ENCODE data around the gene YIPF6.
"Not testable (repeated sequence)": the region's sequence is repeated elsewhere in the genome, so short reads cannot be mapped to it uniquely, and the experiment has no call there.

YIPF6 gene

DNA sequence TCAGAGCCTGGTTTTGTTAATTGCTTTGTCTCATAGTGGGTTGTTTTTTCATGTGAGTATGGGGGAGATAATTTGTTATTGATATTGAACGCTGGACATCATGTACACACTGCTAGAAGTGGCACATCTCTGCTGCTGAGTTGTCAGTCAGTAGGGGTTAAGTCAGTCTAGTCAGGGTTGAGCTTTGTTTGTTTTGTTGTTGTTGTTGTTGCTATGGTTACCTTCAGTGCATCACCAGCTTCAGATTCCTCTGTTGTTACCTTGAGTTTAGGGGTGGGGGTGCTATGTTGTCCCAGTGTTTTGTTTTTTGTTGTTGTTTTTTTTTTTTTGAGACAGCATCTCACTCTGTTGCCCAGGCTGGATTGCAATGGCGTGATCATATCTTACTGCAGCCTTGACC, 9.9 kb downstream of the YIPF6 start:
- no peak for DNase-seq

DNA sequence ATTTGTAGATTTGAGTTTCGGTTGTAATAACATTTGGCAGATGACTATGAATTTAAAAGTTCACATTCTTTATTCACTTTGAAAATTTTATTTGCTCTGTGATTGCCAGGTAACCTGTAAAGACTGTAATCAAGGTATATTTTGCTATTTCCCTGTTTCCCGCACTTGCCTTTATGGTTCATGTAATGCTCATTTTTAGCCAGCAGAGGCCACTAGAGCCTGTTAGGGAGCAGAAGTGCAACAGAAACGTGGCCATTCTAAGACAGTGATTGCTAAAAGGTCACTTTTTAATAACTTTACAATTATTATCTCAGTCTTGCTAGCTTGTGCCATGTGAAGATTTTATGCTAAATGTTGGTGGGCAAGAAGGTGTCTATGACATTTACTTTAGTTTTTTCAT, 12.4 kb downstream of the YIPF6 start:
- peak; percentile 64 to 71 (median 68) for DNase-seq

DNA sequence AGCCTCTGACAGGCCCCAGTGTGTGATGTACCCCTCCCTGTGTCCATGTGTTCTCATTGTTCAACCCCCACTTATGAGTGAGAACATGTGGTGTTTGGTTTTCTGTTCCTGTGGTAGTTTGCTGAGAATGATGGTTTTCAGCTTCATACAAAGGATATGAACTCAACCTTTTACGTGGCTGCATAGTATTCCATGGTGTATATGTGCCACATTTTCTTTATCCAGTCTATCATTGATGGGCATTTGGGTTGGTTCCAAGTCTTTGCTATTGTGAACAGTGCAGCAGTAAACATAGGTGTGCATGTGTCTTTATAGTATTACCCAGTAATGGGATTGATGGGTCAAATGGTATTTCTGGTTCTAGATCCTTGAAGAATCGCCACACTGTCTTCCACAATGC, 25.8 kb downstream of the YIPF6 start:
- DNase-seq, result not testable (repeated sequence)

GRCh38 chrX:68532831-68533533, 34.1 kb downstream of the YIPF6 start:
- DNase-seq, result no peak

GRCh38 chrX:68533656-68534055, 34.8 kb downstream of the YIPF6 start:
- peak in 1 of 3 donors; percentile 11 for DNase-seq

DNA sequence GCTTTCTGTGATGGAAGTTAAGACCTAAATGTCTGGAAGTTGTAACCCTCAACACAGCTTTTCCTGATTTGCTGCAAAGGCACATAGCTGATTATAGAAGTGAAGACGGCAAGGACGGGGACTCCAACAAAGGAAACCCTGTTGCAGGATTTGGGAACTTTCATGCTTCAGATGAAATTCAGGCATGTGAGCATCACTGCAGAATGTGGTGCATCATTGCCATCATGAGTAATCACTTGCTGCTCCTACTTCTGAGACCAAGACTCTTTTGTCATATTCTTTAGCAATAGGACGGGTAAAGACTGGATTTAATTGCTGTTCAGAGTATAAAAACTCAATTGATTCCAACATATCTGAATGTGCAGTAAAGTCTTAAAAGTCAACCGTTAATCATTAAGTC, 35.8 kb downstream of the YIPF6 start:
- peak; percentile 36 to 52 (median 48) for DNase-seq

GRCh38 chrX:68536429-68536828, 37.6 kb downstream of the YIPF6 start:
- DNase-seq, result no peak

- no peak for DNase-seq
Observed at GRCh38 chrX:68536884-68537283, 38.0 kb downstream of the YIPF6 start.

GRCh38 chrX:68550193-68550592, 51.3 kb downstream of the YIPF6 start:
- DNase-seq, result no peak

DNA sequence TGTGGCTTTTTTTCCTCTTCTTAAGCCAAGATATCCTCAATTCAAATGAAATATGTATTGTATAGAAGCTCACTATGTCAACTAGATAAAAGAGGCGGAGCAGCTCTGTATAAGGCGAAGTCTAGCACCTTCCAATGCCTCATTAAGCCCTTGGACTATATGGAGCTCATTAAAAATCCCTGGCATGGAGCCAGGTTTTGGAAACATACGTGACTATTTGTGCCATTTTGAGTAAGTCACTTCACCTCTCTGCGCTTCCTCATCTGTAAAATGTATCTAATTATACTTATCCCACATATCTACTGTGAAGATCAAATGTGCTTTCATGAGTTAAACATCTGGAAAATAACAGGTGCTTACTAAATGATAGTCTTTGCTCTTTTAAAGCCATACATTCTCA, 57.2 kb downstream of the YIPF6 start:
- DNase-seq, result no peak

- DNase-seq, result not testable (repeated sequence)
Observed at GRCh38 chrX:68557126-68557525, 58.3 kb downstream of the YIPF6 start.

- DNase-seq, result not testable (repeated sequence)
Observed at GRCh38 chrX:68559905-68560304, 61.1 kb downstream of the YIPF6 start.

DNA sequence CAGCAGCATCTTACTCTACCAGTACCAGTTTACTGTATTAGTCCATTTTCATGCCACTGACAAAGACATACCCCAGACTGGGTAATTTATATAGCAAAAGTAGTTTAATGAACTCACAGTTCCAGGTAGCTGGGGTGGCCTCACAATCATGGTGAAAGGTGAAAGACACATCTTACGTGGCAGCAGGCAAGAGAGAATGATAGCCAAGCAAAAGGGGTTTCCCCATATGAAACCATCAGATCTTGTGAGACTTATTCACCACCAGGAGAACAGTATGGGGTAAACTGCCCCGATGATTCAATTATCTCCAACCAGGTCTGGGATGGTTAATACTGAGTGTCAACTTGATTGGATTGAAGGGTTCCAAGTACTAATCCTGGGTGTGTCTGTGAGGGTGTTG, 69.3 kb downstream of the YIPF6 start:
- DNase-seq, result peak; percentile 36 to 40 (median 37)

DNA sequence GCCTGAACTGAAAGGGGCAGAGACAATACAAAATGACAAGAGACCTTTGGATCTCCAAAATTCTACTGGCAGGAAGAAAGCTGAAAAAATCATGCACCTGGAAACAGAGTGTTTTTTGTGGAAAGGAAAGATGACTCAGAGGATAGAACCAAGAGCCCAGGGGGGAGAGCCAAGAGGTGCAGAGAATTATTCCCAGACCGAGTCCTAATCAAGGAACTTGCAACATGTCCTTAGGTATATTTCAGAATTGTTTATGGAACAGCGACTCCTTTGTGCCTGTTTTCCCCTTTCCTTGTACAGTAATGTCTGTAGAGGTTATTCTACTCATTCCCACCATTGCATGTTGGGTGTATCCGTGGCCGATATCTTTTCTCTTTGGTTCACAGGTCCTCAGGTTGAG, 71.7 kb downstream of the YIPF6 start:
- DNase-seq, result no peak

DNA sequence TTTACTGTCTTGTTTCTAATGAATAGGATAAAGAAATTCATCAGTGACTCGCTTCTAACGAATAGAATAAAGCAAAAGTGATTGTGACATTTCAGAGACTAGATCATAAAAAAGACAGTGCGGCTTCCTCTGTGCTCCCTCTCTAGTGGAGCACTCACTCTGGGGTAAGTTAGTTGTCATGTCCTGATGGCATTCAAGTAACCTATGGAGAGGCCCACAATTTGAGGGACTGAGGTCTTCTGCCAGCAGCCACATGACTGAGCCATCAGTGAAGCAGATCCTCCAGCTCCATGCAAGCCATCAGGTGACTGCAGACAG, 72.4 kb downstream of the YIPF6 start:
- no peak for DNase-seq

DNA sequence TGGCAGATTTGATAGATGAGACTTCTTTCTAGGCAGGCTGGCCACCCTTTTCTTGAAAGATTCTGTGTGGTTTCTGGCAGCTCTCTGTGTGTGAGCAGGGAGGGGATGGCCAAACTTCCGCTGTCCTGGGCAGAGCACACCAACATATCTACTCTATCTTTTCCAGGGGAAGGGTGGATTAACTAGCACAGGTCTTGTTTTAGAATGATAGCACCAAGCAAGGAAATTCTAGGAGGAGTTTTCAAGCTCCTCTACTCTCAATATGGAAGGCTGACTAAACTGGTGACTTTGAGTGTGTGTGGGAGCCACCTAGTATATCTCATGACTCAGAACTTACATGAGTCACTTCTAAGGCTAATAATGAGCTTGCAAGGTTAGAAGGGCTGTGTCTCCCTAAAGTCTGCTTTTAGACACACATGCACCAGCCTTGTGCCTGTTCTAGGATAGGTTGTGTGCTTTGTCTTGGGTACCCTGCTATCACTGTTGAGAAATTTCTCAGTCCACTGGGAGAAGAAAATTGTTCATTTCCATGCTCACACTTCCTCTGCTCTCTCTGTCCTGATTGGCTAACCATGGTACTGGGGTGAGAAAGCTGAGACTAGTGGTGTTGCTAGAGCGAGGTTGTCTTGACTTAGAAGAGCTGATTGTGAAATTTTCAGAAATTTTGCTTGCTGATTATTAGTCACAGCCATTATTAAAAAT, 72.9 kb downstream of the YIPF6 start:
- peak; percentile 65 to 81 (median 78) for DNase-seq

DNA sequence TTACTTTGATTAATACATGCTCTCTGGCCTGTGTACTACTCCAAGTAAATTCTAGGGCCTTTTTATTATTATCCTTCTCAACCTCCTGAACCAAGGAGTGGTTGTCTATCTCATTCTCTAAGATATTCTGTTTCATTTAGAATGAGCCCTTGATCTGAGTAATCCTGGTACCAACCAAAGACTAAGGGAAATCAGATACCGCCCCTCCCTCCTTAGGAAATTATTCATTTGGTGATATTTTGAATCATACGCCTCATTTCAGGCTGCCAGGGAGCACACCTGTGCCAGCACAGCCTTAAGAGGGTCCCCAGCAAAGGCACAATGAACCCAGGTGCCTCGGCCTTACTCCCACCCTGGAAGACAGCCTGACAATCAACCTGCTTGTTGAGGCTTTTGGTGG, 75.4 kb downstream of the YIPF6 start:
- DNase-seq, result no peak

DNA sequence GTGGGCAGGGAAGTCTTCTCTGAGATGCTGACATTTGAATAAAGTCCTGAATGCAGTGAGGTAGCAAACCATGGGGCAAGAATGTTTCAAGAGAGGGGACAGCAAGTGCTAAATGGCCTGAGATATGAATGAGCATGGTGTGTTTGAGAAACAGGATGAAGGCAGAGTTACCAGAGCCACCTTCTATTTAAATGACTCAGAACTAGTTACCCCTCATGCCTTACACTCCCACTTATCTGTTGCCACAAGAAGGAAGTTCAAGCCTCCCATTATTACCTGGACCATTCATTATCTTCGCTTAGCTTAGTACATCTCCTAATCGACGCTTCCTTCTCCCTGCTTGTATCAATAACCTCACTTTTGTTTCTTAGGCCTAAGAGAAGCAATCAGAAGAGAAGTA, 81.0 kb downstream of the YIPF6 start:
- DNase-seq, result no peak

GRCh38 chrX:68584221-68584620, 85.4 kb downstream of the YIPF6 start:
- DNase-seq, result peak; percentile 57 to 78 (median 72)

Data from suppressor macrophage treated with lipopolysaccharide for 1 hour (primary cell).